Left cardiac atrium (tissue), 4 donors: ENCODE measurements around the gene RASEF. TPM values are rescaled to one million over a fixed set of nuclear protein-coding genes. Genes with fewer than 3 reads are reported as not detected.
"Not testable (repeated sequence)": the region's sequence is repeated elsewhere in the genome, so short reads cannot be mapped to it uniquely, and the experiment has no call there.

ENCODE experiments used
- ATAC-seq, 2 donors: fragments of 200-7000 bp; cut with Tn5 transposase; one replicate each; pipeline ENCODE4 v1.9.1; 2020; ENCODE audit warnings: mild to moderate bottlenecking in 2 of 2, moderate library complexity in 2 of 2
- DNase-seq: peaks from one replicate; pipeline ENCODE4 v3.0.0-alpha.2; 2020
- intact Hi-C, 2 donors: fragments of 100-400 bp; cut with DNase I; formaldehyde crosslinking; loops; one replicate each; pipeline versions ENCODE4 v1.14.1 to v1.15.1; 2022 to 2023
- total RNA-seq, 2 donors: library from RNA; stranded (reverse); fragmentation: NEBNext Ultra II Directional; extraction: Animal tissue kit (Norgen Biotek cat#: 25700); gene quantifications; one replicate each; pipeline ENCODE4 v1.2.1, GENCODE V29; 2021
- donor health status: DM: no; HTN: yes; CAD: no.
- donor health status: DM: no; HTN: yes; CAD: no; lungs with severe emphysema.
- donor health status: DM: yes; HTN: yes; CAD: no.
- donor health status: Dilated cardiomyopathy.

The RASEF gene
- total RNA-seq, 2 donors from 2014 or later = 0.05 to 0.24 TPM

DNA sequence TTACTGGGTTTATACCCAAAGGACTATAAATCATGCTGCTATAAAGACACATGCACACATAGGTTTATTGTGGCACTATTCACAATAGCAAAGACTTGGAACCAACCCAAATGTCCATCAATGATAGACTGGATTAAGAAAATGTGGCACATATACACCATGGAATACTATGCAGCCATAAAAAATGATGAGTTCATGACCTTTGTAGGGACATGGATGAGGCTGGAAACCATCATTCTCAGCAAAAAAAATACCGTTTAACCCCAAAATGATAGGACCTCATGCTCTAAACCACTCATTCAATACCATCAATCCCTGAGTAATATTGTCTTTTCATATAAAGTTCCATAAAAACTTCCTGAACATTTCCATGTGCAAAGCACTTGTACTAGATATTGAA lies 128.9 kb downstream of the RASEF start:
- ATAC-seq, intact Hi-C loops, DNase-seq: not testable (repeated sequence)

DNA sequence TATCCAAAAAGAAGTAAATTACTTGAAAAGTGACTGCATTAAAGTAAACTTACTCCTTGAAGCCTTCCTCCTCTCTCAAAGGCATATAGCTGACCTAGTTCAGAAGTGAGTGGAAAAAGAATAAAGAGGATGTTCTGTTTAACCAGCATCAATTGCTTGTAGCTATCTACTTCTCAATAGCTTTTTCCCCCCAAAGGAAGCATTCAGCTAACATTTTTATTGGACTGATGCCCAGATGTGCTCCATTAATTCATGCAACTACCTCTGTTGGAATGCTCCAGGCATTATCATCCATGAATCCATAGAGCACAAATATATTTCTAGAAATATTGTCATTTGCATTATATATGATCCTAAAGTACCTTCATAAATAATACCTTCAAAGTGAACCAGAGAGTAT lies 132.8 kb downstream of the RASEF start:
- intact Hi-C loops = no loop called here
- ATAC-seq (no peak), DNase-seq (no peak)
